HepG2 (cell line): ENCODE data around the gene CCNDBP1. TPM values are rescaled to one million over a fixed set of nuclear protein-coding genes. Genes with fewer than 3 reads are reported as not detected.
A peak's percentile ranks its signal among the peaks of the same experiment; 100 is the strongest.

ENCODE experiments used
- BCL3 ChIP-seq: sonication (generic); formaldehyde crosslinking; IDR thresholded peaks from 2 replicates; pipeline ENCODE4 v1.5.1; 2020; ENCODE audit warnings: mild to moderate bottlenecking, missing genetic modification reagents, moderate library complexity
- ETV5 ChIP-seq: IDR thresholded peaks from 2 replicates; pipeline ENCODE4 v1.6.1; 2018; ENCODE audit warnings: missing biosample characterization, missing genetic modification reagents, inconsistent platforms, borderline replicate concordance
- HMGXB4 ChIP-seq, 2 experiments: sonication (generic) in 1 of 2; formaldehyde crosslinking in 1 of 2; IDR thresholded peaks; 2 replicates each; pipeline versions ENCODE4 v1.4.0 to v1.6.1; 2018 to 2020; ENCODE audit warnings: missing genetic modification reagents in 2 of 2, borderline replicate concordance in 1 of 2, low read depth in 1 of 2, mild to moderate bottlenecking in 1 of 2, missing biosample characterization in 1 of 2
- HNF4A ChIP-seq: sonication (generic); formaldehyde crosslinking; IDR thresholded peaks from 2 replicates; pipeline ENCODE4 v1.4.0; 2020; ENCODE audit warnings: missing genetic modification reagents
- IRF9 ChIP-seq: sonication (generic); formaldehyde crosslinking; IDR thresholded peaks from 2 replicates; pipeline ENCODE4 v1.8.0; 2022; ENCODE audit warnings: missing genetic modification reagents, mild to moderate bottlenecking, borderline replicate concordance
- KAT8 ChIP-seq: IDR thresholded peaks from 2 replicates; pipeline ENCODE4 v1.6.1; 2016; ENCODE audit warnings: missing genetic modification reagents, missing compliant biosample characterization
- KDM5A ChIP-seq: fragments of 200-600 bp; sonication (generic); IDR thresholded peaks from 2 replicates; pipeline ENCODE4 v1.7.0; 2018; ENCODE audit warnings: antibody characterized with exemption, mild to moderate bottlenecking, low read length, borderline replicate concordance
- LRRFIP1 ChIP-seq: sonication (generic); formaldehyde crosslinking; conservative IDR thresholded peaks from 2 replicates; pipeline ENCODE4 v1.4.0; 2020; ENCODE audit warnings: missing genetic modification reagents
- NCOA2 ChIP-seq: sonication (generic); formaldehyde crosslinking; IDR thresholded peaks from 2 replicates; pipeline ENCODE4 v1.8.0; 2022; ENCODE audit warnings: inconsistent platforms
- PCBP1 ChIP-seq: fragments of 200-400 bp; formaldehyde crosslinking; IDR thresholded peaks from 2 replicates; pipeline ENCODE4 v1.6.1; 2017; ENCODE audit warnings: mild to moderate bottlenecking, low read depth, low read length, borderline replicate concordance
- PHB2 ChIP-seq: fragments of 450-650 bp; IDR thresholded peaks from 2 replicates; pipeline ENCODE4 v1.6.1; 2018; ENCODE audit not compliant: partially characterized antibody
- RARA ChIP-seq: IDR thresholded peaks from 2 replicates; pipeline ENCODE4 v1.6.1; 2016; ENCODE audit warnings: missing genetic modification reagents, missing compliant biosample characterization
- SIX4 ChIP-seq: sonication (generic); formaldehyde crosslinking; IDR thresholded peaks from 2 replicates; pipeline ENCODE4 v1.4.0; 2020; ENCODE audit warnings: missing genetic modification reagents
- TBL1XR1 ChIP-seq: fragments of 150-350 bp; IDR thresholded peaks from 2 replicates; pipeline ENCODE4 v1.6.1; 2014; ENCODE audit warnings: borderline replicate concordance, low read length; ENCODE audit not compliant: partially characterized antibody
- TBX3 ChIP-seq: fragments of 450-650 bp; IDR thresholded peaks from 2 replicates; pipeline ENCODE4 v1.6.1; 2017; ENCODE audit warnings: antibody characterized with exemption, mild to moderate bottlenecking, inconsistent platforms, borderline replicate concordance
- TFE3 ChIP-seq: IDR thresholded peaks from 2 replicates; pipeline ENCODE4 v1.6.1; 2016
- THYN1 ChIP-seq: sonication (generic); formaldehyde crosslinking; IDR thresholded peaks from 2 replicates; pipeline ENCODE4 v1.8.1; 2023; ENCODE audit warnings: low read depth, mild to moderate bottlenecking, moderate library complexity, missing genetic modification reagents, borderline replicate concordance
- ZNF274 ChIP-seq: sonication (generic); formaldehyde crosslinking; IDR thresholded peaks from 2 replicates; pipeline ENCODE4 v1.5.1; 2020; ENCODE audit warnings: mild to moderate bottlenecking, missing genetic modification reagents
- ZNF329 ChIP-seq: sonication (generic); formaldehyde crosslinking; IDR thresholded peaks from 2 replicates; pipeline ENCODE4 v1.9.0; 2021; ENCODE audit warnings: low read depth, mild to moderate bottlenecking, missing genetic modification reagents
- ZNF615 ChIP-seq: sonication (generic); formaldehyde crosslinking; IDR thresholded peaks from 2 replicates; pipeline ENCODE4 v1.5.0; 2020; ENCODE audit warnings: mild to moderate bottlenecking, missing genetic modification reagents, borderline replicate concordance
- polyA plus RNA-seq, 8 experiments: library from polyadenylated mRNA; depleted of rRNA in 3 of 8; stranded (reverse) in 7 of 8; unstranded in 1 of 8; fragments of >200 nt; fragmentation: Illumina TruSeq in 4 of 8; extraction: Trizol in 4 of 8; gene quantifications; 2 replicates each; pipeline versions ENCODE4 v1.2.1 to v1.2.3, GENCODE V29; 2011 to 2016; ENCODE audit warnings: low read depth in 4 of 8, missing spikeins in 1 of 8, mixed read lengths in 1 of 8; ENCODE audit not compliant: insufficient read depth in 1 of 8
- total RNA-seq, 5 experiments: library from RNA; depleted of rRNA; stranded (reverse); fragments of >200 nt; fragmentation: Illumina TruSeq; extraction: Trizol; gene quantifications; 2 replicates each; pipeline ENCODE4 v1.2.3, GENCODE V29; 2016; ENCODE audit warnings: low read depth in 1 of 5

CCNDBP1 gene
- total and polyA plus RNA-seq, 2 of the 13 experiments (the other 11 are each of a cell fraction or from before 2014, with no cell fraction given): 24.8 to 42.3 TPM

GRCh38 chr15:43185157-43186002 lies at the start of gene CCNDBP1 (continued):
- peak; percentile 82 for TF ChIP-seq RARA (CRISPR knock-in tag)
- TF ChIP-seq THYN1: no peak
- peak; percentile 92 for TF ChIP-seq ETV5 (CRISPR knock-in tag)
- TF ChIP-seq TBL1XR1: peak; percentile 13
- peak; percentile 94 for TF ChIP-seq KAT8 (CRISPR knock-in tag)
- TF ChIP-seq LRRFIP1 (CRISPR knock-in tag): no peak
- TF ChIP-seq TBX3: no peak
- TF ChIP-seq SIX4 (CRISPR knock-in tag): no peak
- no peak; the same call in 1 of the 2 replicates for TF ChIP-seq ZNF274 (CRISPR knock-in tag)
- TF ChIP-seq KDM5A: no peak
- no peak for TF ChIP-seq ZNF615 (CRISPR knock-in tag)
- TF ChIP-seq NCOA2 (CRISPR knock-in tag): peak; percentile 31; the same call in 1 of the 2 replicates
- TF ChIP-seq HNF4A: peak; percentile 34; the same call in 1 of the 2 replicates
- TF ChIP-seq TFE3 (CRISPR knock-in tag): no peak
- peak; percentile 71 to 88; a peak in 3 of 4 replicates for TF ChIP-seq HMGXB4 (CRISPR knock-in tag; IDR thresholded peaks at IDR 0.05; ENCODE audit: borderline replicate concordance in 1 of 2, low read depth in 1 of 2)
- TF ChIP-seq PCBP1: peak; percentile 72; the same call in 1 of the 2 replicates
- no peak; the same call in 1 of the 2 replicates for TF ChIP-seq BCL3 (CRISPR knock-in tag)
- 0 out of 2 replicates have a peak, but pooled peaks have one; percentile 63 for TF ChIP-seq ZNF329 (CRISPR knock-in tag)
- peak; percentile 39; the same call in 1 of the 2 replicates for TF ChIP-seq IRF9 (CRISPR knock-in tag)
- TF ChIP-seq PHB2: no peak
